SK-MEL-5 (cell line): Measurements from ENCODE around the gene TPRN. TPM values are rescaled to one million over a fixed set of nuclear protein-coding genes. Genes with fewer than 3 reads are reported as not detected.
A peak's percentile ranks its signal among the peaks of the same experiment; 100 is the strongest.

Experiments
- DNase-seq: peaks from one replicate; pipeline ENCODE4 v3.0.0-alpha.2; 2016; ENCODE audit warnings: low read depth, low spot score
- in situ Hi-C: cut with HindIII; loops from 2 replicates; pipeline ENCODE4 v1.10.0; 2016; ENCODE audit warnings: low sequenced_read_pairs, high pct_unique_total_duplicates, low pct_unique_long_range_greater_than_20kb
- total RNA-seq: library from RNA; depleted of rRNA; stranded (reverse); fragments of >200 nt; shearing (Covaris generic); gene quantifications from 2 replicates; pipeline ENCODE4 v1.2.3, GENCODE V29; 2014

Gene TPRN
- total RNA-seq, 1 experiment from 2014 or later: 8.6 TPM

DNA sequence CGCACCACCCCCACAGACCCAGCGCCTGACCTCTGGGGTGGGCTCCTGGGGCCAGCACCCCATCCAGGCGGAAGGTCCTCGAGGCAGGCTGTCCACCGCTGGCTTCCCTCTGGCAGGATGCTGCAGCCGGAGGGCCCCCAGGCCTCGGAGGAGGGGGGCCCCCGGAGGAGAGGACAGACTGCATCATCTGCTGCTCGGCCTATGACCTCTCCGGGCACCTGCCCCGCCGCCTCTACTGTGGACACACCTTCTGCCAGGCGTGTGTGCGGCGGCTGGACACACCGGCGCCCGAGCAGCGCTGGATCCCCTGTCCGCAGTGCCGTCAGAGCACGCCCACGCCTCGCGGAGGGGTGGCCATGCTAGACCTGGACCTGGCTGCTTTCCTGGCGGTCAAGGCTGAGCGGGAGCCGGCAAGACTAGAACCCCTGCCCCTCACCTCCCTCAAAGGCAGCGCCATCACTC lies 28.0 kb upstream of the TPRN start:
- in situ Hi-C loops: no loop called here
- no peak for DNase-seq

DNA sequence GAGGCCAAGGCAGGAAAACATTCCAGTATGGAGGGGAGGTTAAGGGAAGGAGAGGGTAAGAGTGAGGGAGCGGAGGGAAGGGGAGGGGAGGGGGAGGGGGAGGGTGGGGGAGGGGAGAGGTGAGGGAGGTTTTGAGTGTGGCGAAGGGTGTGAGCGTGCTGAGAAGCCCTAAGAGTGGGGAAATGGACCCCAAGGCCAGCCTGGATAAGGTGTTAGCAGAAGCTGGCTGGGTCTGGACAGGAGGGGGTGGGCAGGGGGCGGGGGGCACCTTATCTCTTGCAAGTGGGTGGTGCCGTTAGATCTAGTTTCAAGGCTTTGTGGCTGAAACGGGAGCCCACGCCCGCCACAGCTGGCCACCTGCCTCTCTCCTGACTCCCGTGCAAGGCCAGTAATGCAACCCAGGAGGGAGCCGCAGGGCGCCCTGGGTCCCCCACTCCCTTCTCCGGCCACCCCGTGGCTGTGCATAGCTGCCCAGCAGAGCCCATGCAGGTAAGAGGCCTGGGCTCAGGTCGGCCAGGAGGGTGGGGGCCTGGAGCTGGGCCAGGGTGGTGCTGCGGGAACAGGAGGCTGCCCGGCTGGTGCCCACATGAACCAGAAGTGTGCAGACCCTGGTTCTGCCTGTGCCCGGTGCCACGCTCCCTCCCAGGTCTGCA lies 27.4 kb upstream of the TPRN start:
- in situ Hi-C loops: no loop called here
- DNase-seq: no peak

DNA sequence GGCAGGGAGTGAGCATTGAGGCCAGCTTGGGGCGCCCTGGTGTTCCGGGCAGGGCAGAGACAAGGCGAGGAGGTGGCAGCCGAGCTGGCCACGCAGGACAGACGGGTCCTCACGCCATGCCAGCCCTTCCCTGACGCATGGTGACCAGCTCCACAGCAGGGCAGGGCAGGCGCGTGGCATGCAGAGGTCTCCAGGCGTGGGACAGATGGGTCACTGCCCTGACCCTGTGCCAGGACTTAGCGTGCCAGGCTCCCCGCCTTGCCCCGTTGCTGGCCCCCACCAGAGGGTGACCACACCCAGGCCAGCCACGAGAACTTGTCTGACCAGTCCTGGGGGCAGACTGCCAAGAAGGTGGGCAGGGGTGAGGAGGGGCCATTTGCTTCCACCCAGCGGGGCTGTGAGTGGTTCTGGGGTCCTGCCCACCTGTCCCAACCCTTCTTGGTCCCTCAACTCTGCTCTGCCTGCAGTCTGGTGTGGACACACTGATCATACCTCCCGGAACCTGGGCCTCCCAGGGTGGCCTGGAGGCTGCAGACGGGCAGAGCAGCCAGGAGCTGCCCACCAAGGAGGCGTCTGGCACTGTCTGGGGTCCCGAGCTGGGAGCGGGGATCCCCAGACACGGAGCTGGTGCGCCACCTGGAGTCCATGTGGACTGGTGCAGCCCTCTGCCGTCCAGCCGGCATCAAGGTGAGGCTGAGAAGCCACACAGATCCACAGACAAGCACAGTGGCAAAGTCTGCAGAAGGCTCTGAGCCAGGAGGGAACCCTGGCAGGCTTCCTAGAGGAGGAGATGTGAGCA lies 26.7 kb upstream of the TPRN start, which contains the start of gene RNF224:
Gene RNF224 (plus strand): TSS at position 449 of the 799 bp plus-strand sequence. CDS start 834 bp downstream, outside the sequence.
- peak; percentile 78 for DNase-seq
- in situ Hi-C loops: no loop called here

DNA sequence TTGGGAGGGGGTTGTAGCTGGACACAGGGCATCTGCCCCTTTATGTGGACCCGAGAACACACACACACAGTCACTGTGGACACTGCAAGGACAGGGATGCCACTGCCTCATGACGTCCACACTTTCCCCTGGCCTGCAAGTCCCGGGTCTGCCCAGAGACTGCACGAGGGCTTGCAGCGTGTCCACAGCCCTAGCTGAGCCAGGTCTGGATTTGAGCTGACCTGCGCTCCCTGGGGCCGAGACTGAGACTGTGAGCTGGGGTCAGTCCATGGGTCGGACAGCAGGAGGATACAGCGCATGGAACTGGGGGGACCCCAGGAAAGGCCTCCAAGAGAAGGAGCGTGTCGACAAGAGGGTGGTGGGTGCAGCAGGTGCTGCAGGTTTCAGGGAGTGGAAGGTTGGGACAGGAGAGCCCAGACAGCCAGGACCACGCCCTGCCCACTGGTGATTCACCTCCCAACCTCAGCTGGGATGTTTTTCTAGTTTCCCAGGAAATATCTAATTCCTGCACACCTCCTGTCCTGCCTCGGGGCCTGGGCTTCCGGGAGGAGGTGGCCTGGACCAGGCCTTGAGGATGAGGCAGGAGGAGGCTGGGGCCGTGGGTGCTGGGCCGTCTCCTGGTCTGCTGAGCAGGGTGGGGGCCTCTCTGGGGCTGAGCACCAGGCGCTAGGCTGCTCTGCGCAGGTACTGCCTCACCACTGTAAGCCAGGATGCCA lies 26.0 kb upstream of the TPRN start:
- no peak for DNase-seq
- in situ Hi-C loops: no loop called here

DNA sequence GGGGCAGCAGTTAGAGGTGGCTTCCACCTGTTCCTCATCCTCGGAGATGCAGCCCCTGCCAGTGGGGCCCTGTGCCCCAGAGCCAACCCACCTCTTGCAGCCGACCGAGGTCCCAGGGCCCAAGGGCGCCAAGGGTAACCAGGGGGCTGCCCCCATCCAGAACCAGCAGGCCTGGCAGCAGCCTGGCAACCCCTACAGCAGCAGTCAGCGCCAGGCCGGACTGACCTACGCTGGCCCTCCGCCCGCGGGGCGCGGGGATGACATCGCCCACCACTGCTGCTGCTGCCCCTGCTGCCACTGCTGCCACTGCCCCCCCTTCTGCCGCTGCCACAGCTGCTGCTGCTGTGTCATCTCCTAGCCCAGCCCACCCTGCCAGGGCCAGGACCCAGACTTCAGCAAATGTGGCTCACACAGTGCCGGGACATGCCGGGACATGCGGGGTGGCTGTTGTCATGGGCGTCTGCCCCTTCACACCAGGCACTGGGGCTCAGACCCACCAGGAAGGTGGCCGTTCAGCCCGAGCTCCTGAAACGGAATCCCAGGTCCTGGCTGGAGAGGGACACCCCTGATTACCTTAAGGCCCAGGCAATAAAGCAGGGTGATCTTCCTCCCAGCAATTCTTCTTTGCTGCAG lies 25.3 kb upstream of the TPRN start:
- in situ Hi-C loops: no loop called here
- no peak for DNase-seq

DNA sequence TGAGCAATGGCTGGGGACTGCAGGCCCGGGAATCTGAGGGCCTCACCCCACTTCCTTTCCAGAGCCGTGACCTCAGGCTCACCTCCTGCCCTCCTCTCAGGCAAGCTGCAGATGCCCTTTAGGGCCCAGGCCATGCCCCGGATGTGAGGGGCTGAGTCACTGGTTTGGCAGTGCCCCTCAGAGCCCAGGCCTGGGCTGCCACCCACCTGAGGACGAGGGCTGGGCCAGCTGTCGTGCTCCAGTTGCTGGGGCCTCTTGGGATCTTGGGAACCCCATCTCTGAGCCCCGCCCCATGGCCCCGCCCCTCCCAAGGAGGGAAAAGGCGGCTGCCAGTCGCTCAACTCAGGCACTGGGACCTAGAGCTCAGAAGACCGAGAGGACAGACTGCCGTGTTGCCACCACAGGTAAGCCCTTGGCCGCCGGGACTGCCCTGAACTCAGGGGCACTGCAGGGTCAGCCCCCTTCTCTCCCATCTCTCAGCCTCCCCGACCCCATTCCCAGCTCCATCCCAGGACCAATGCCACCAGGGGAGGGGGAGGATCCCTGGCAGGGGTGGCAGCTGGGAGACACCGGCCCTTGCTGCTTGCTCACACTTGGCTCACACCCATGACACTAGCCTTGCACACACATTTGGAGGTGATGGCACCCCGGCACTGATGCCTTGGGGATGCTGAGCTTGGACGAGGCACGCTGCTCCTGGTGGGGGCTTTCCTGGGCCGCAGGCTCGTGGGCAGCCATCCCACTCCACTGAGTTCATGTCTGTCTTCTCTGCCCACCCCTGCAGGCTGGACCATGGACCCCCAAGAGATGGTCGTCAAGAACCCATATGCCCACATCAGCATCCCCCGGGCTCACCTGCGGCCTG lies 24.5 kb upstream of the TPRN start, which contains the start of gene CYSRT1:
Gene CYSRT1 (plus strand): TSS at position 345 of the 865 bp plus-strand sequence. CDS start 448 bp downstream, at position 793.
- in situ Hi-C loops: no loop called here
- no peak for DNase-seq

DNA sequence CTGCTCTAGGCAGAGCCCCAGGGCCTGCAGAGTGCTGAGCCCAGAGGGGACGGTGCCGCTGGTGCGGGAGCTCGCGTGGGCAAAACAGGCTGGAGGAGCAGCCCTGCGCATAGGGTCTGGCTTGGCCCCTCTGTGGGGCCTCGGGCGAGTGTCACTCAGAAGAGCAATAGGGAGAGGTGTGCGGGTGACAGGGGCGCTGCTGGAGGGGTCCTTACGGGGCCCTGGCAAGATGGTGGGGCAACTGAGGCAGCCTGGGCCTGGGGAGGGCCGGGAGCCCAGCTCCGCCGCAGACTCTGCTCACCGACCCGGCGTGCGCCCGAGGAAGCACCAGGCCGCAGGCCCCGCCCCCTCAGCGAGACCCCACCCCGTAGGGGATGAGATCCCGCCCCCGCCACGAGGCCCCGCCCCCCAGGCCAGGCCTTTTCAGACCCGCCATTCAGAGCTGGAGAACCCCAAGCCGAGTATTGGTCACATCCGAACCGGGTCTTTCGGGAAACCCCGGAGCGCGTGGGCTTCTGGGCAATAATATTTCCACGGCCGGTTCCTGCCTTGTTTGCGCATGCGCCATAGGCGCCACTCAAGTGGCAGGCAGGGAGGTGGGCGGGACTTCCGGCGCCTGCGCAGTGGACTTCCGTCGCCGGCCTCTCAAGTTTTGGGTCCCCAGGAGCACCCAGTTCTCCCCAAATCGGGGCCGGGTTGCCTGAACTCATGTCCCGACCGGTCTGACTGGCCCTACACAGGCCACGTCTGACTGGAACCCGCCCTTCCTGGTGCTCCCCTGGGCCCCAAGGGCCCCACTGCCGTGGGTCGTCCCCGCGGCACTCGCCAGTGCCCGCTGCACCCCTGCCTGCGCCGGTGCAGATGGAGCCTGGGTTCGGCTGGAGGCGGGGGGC lies 22.8 kb upstream of the TPRN start:
- peak; percentile 98 for DNase-seq
- in situ Hi-C loops: no loop called here

DNA sequence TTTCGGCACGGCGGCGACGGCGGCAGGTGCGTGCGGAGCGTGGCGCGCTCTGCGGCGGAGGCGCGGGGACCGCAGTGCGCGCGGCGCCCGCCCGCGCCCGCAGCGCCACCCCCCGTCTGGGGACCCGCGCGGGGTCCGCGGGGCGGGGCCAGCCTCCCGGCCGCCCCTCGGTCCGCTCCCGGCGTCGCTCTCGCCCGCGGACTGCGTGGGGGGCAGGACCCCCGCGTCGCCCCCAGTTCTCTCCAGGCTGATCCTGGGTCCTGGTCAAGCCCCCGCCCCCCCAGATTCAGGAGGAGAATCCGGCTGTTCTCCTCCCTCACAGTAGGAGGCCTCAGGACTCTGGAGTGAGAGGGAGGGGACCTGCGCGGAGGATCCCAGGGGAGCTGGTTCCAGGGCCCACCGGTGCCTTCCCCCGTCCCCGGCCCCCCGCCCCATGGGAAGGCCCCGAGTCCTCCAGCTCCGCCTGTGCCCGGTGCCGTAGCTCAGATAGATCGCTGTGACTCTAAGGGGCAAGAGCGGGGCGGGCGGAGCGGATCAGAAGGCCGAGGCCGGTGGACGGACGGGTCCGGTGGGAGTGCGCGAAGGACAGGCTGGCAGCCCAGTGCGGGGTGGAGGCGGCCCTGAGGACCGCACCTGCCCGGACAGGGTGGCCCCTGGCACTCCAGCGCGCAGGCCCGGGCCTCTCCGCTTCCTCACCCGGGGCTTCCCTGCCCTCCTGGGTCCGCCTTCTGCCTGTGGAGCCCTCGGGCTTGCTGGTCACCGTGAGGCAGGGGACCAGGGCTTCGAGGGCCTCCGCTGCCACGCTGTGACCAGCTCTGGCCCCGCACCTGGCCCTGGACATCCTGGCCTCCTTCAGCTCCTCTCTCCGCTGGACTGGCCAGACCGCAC lies 21.9 kb upstream of the TPRN start, which contains the start of gene RNF208:
Gene RNF208 (minus strand): TSS at position 51 of the 888 bp plus-strand sequence. CDS start 1,028 bp downstream, outside the sequence.
- no peak for DNase-seq
- in situ Hi-C loops: no loop called here

DNA sequence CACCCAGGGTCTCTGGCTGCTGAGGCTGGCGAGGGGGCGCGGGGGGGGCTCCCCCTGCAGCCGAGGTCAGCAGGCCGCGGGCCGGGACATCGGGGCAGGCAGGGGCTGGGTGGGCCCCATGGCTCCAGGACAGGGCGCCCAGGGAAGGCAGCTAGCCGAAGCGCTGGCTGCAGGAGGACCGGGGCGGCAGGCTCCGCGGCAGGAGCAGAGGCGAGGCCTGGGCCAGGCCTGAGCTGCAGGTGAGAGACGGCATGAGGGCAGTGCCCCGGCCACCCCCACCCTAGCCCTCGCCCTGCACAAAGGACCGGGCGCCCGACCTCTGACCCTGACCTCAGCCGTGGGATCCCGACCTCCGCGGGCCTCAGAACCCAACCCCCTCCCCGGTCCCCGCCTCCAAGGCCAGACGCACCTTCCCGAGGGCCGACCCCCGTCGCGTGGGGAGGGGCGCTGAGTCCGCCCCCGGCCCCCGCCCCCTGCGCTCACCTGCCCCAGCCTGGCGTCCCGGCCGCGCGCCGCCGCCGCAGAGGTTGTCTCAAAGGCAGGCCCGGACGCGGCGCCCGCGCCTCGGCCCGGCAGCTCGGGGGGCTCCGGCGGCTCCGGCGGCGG lies 21.1 kb upstream of the TPRN start:
- in situ Hi-C loops: no loop called here
- DNase-seq: no peak

DNA sequence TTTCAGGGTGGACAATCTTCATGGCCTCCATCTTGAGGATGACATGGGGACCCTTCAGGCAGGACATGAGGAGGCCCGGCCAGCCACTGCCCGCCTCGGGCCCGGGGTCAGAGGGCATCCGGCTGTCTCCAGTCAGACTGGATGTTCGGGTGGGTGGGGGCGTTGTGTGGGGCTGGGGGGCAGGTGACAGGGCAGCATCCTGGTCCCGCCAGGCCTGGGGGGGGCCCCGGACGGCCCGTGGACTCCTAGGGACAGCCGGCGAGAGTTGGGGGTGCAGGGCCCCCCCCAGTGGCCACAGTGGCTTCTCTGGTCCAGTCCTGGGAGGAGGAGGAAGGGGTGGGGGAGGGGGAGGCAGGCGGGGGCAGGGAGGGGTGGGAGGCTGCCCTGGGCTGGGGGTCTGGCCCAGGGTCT lies 20.6 kb upstream of the TPRN start:
- in situ Hi-C loops: no loop called here

DNA sequence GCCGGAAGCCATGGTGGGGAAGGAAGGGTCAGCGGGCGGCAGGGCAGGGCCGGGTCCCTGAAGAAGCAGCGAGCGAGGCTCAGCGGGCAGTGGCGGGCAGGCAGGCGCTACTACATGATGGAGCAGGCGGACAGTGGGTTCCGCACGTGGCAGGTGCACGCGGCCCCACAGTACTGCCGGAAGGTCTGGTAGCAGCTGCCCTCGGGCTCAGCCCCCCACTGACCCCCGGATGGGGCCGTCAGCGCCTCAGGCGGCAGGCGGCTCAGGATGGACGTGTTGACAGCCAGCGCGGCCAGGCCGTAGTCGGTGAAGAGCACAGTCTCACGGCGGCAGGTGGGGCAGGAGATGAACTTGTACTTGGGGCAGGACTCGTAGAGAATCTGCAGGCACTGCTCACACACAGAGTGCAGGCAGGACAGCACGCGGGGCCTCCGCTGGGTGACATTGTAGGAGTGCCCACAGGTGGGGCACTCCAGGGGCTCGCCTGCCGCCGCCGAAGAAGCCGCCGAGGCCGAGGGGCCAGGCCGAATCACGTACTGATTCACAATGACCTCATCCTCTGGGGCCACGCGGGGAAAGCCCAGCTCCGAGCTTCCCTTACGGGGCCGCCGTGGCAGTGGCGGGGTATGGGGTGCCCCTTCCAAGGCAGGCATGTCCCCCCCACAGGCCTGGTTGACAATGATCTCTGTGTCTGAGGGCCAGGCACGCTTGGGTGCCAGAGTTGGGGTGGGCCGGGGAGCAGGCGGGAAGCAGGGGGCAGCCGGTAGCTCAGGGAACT lies 20.0 kb upstream of the TPRN start:
- no peak for DNase-seq
- in situ Hi-C loops: no loop called here

More for the DNA sequence above, 20.6 kb upstream of the TPRN start:
- DNase-seq: no peak

DNA sequence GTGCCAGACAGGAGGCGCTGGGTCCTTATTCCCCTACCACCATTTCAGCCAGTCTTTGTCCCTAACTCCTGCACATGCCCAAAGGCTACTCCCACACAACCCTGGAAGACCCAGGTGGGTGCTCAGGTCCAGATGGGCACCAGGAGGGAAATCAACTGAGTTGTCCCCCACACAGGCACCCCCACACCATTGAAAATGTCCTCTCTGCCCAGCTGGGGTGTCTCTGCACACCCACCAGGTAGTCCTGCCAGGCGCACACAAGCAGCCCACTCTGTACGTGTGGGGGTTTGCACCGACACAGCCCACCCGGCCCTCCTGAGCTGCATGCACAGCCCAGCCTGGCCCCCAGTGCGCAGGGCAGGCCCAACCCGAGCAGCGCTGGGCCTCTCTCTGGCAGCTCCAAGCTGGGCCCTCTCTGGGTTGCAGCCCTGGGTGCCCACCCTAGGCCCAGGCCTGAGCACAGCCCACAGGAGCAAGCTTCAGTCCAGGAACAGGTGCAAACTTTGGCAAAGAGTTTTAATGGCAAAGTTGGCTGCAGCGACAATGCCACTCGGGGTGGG lies 19.3 kb upstream of the TPRN start:
- DNase-seq: no peak
- in situ Hi-C loops: no loop called here

DNA sequence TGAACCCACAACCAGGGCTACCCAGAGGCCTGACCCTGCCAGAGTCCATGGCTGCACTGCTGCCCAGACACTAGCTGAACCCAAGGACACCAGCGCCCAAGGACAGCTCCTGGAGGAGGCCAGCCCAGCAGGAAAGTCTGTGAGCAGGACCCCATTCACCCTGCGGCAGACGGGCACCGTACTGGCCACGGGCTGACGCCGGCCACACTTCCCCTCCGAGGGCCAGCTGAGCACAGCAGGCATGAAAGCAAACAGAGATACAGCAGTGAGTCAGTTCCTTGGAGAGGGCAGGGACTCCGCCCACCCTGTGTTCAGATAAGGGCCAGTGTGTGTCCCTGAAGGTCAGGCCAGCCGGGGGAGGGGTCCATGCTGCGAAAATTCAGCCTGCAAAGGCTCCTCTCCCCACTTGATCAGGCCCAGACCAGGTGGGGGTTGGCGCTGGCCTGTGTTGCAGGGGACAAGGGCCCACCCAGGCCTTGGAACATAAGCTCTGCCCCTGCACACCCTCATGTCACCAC lies 18.3 kb upstream of the TPRN start:
- in situ Hi-C loops: no loop called here
- DNase-seq: no peak
